ENCODE results near the gene ARL5A. TPM values are rescaled to one million over a fixed set of nuclear protein-coding genes. Genes with fewer than 3 reads are reported as not detected.
A peak's percentile ranks its signal among the peaks of the same experiment; 100 is the strongest.

Gene ARL5A
- total and polyA plus RNA-seq, 9 of the 15 experiments (the other 6 are each of a cell fraction or from before 2014, with no cell fraction given), result 16.3 to 117 (median 88.4) TPM

- 0 out of 2 replicates have a peak, but pooled peaks have one; percentile 80 for TF ChIP-seq ZNF695 (CRISPR knock-in tag; IDR thresholded peaks at IDR 0.05)
- TF ChIP-seq, protein P1, sequence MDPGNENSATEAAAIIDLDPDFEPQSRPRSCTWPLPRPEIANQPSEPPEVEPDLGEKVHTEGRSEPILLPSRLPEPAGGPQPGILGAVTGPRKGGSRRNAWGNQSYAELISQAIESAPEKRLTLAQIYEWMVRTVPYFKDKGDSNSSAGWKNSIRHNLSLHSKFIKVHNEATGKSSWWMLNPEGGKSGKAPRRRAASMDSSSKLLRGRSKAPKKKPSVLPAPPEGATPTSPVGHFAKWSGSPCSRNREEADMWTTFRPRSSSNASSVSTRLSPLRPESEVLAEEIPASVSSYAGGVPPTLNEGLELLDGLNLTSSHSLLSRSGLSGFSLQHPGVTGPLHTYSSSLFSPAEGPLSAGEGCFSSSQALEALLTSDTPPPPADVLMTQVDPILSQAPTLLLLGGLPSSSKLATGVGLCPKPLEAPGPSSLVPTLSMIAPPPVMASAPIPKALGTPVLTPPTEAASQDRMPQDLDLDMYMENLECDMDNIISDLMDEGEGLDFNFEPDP (CRISPR knock-in tag; IDR thresholded peaks at IDR 0.05), result no peak
- TF ChIP-seq IRF2 (CRISPR knock-in tag; IDR thresholded peaks at IDR 0.05), result no peak
- TF ChIP-seq BCL6 (CRISPR knock-in tag; IDR thresholded peaks at IDR 0.05), result no peak
- no peak for TF ChIP-seq ZFPM2 (CRISPR knock-in tag; IDR thresholded peaks at IDR 0.05)
- TF ChIP-seq ZC3H4 (CRISPR knock-in tag; IDR thresholded peaks at IDR 0.05; ENCODE audit: borderline replicate concordance), result no peak
- TF ChIP-seq EWSR1 (IDR thresholded peaks at IDR 0.05; ENCODE audit: borderline replicate concordance, low read depth, partially characterized antibody), result no peak
- TF ChIP-seq PRPF4 (IDR thresholded peaks at IDR 0.05; ENCODE audit: insufficient read depth, low read depth, low read length, poor library complexity, severe bottlenecking), result no peak
- no peak for TF ChIP-seq MIER1 (IDR thresholded peaks at IDR 0.05; ENCODE audit: low read depth)
- TF ChIP-seq TEAD4 (IDR thresholded peaks at IDR 0.05; ENCODE audit: low read length), result peak; percentile 71
- no peak for TF ChIP-seq TEAD4 (CRISPR knock-in tag; IDR thresholded peaks at IDR 0.05; ENCODE audit: borderline replicate concordance)
- no peak for TF ChIP-seq TAF9B (IDR thresholded peaks at IDR 0.05; ENCODE audit: partially characterized antibody)
- TF ChIP-seq BRCA1 (IDR thresholded peaks at IDR 0.05), result no peak
- TF ChIP-seq BRCA1 (CRISPR knock-in tag; IDR thresholded peaks at IDR 0.05), result no peak
- no peak for TF ChIP-seq HNRNPLL (IDR thresholded peaks at IDR 0.05; ENCODE audit: low read depth, low read length, poor library complexity, severe bottlenecking)
- no peak for TF ChIP-seq PBX2 (CRISPR knock-in tag; IDR thresholded peaks at IDR 0.05; ENCODE audit: low read depth)
- TF ChIP-seq PBX2 (tag; conservative IDR thresholded peaks at IDR 0.05; ENCODE audit: low read depth), result peak; percentile 55
Observed at GRCh38 chr2:151760139-151760650, 68.0 kb downstream of the ARL5A start (continued).

Data from K562 (cell line).